ENCODE measurements around the gene NRXN2.

The NRXN2 gene

GRCh38 chr11:64758330-64759079, 35.5 kb upstream of the NRXN2 start:
- DNase-seq, result no peak

- DNase-seq, result no peak
These were observed 34.7 kb upstream of the NRXN2 start for GRCh38 chr11:64757549-64758329.

DNA sequence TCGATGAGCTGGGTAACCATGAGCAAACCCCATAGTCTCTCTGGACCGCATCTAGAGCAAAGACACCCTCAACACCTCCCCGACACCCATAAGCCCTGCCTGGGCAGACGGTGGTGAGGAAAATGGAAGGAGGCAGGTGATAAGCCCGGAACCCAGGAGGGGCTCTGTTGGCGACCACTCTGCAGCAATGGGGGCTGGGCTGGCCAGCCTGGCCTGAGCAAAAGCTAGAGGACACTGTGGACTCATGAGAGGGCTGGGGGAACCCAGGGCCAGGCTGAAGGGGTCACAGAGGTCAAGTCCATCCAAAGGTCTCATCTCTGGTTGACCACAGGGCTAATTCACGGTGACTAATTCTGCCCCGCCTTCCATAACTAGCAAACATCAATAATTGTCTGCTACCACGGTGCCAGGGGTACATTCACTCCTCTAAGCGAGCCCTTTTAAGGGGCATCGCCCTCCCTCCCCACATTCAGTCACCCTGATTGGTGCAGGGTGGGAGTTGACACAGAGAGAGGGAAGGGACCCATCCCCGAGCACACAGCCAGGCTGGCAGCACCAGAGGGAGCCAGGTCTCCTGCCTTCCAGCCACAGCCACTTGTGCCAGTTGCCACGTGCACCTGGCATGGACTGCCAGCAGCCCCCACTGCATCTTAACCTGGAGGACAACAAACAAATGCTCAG, 32.8 kb upstream of the NRXN2 start:
- DNase-seq, result no peak

- no peak for DNase-seq
These were observed 32.1 kb upstream of the NRXN2 start for GRCh38 chr11:64754919-64755662.

GRCh38 chr11:64754124-64754918, 31.3 kb upstream of the NRXN2 start:
- DNase-seq, result no peak

GRCh38 chr11:64753380-64754123, 30.6 kb upstream of the NRXN2 start:
- DNase-seq, result no peak

GRCh38 chr11:64753019-64753379, 30.0 kb upstream of the NRXN2 start:
- no peak for DNase-seq

- DNase-seq, result no peak
These were observed 29.4 kb upstream of the NRXN2 start for GRCh38 chr11:64752175-64752970.

DNA sequence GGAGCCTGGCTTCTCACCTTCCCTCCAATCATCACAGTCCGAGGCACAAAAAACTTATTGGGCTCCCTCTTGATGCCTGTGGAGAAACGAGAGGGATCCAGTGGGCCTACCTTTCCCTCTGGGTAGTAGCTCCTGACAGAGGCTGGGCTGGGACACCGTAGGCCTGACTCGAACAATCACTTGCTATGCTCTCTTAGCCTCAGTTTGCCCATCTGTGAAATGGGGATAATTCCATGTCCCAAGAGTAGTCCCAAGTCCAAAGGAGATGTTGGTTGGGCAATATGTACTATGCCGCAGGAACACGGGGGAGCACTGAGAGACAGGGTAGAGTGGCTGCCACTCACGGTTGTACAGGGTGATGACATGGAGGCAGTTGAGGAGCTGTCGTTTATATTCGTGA, 28.6 kb upstream of the NRXN2 start:
- no peak for DNase-seq

- no peak for DNase-seq
These were observed 28.1 kb upstream of the NRXN2 start for GRCh38 chr11:64751136-64751535.

- no peak for DNase-seq
These were observed 27.5 kb upstream of the NRXN2 start for GRCh38 chr11:64750361-64751054.

GRCh38 chr11:64747961-64748665, 25.1 kb upstream of the NRXN2 start:
- DNase-seq, result no peak

GRCh38 chr11:64746486-64746885, 23.5 kb upstream of the NRXN2 start:
- no peak for DNase-seq

- peak; percentile 79 for DNase-seq
These were observed 22.7 kb upstream of the NRXN2 start for GRCh38 chr11:64745521-64746328.

DNA sequence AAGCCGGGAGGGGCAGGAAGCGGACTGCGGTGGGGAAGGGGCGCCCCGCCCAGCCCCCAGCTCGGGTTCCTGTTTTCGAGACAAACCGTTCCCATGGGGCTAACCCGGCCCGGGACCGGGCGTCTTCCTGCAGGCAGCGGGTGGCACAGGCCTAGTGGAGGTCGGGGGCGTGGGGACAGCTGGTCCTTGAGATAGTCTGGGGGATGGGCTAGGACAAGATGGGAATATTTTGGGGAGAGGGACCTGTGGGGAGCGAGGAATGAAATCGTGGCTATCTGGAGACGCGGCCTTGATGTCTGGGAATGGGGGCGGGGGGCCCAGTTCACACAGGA, 22.2 kb upstream of the NRXN2 start:
- peak; percentile 57 for DNase-seq

DNA sequence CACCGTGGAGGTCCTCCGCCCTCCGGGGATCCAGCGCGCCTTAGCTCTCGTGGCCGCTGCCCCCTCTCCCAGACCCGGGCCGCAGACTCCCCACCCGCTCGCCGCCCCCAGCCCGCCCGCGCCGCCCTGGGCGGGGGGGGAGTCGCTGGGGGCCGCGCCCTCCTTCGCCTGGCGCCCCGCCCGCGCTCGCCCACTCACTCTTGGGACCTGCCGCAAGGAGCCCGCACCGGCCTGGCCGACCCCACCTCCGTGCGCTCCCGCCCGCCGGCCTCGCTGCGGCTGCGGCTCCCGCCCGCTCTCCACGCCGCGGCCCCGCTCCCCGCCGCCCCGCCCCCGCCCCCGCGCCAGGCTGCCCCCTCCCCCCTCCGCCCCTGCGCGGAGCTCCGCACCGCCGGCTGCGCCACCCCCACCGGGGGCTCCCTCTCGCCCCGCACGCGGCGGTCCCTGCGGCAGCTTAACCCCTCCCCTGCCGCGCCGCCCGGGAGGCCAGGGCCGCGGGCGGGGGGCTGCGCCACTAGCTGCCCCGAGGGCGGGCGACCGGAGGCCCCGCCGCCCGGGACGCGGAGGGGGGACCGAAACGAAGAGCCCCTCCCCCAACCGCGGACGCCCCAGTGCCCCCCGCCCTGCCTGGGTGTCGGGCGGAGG, 21.7 kb upstream of the NRXN2 start:
- peak; percentile 53 for DNase-seq

DNA sequence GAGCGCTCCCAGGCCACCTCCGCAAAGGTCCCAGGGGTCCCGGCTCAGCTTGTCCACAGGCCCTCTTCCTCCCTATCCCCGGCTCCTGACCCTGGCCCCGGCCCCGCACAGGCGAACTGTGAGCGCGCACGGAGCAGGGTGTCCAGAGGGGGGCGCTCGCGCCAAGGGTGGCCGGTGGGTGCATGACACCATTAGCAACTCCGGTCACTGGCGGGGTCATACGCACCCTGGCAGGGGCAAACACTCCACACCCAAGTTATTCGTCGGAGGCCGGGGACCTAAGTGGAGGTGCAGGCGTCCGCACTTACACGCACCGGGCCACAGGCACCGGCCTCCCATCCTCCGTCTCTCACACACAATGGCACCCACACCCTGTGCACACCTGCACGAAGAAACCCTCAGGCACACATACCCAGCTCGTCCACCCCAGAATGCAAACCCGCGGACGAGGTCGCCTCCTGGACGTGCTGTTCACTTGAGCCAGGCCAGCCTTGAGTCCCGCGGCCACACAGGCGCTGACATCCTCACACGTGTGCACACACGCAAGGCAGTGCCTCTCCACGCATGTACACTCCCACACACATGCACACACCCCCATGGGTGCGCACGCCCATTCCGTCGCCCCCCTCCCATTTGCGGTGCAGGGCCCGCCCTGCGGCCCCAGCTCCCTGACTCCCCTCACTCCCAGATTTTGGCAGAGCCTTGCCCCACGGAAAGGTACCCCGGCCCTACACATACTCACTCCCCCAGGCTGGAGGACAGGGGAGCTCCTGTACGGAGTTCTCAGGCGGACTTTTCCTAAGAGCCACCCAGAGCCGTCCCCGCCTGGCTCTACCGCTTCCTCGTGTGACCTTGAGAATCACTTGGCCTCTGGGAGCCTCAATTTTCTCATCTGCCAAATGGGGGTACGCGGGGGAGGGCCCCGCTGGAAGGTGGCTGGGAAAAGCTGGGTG, 20.9 kb upstream of the NRXN2 start, which contains the start of gene RASGRP2:
Gene RASGRP2, minus strand, starts transcription at position 552 of the 953 bp plus-strand sequence. CDS start 1,276 bp downstream, outside the sequence.
- DNase-seq, result peak; percentile 74

All from effector CD8-positive, alpha-beta T cell (primary cell).